ENCODE measurements around the gene COPS7B.

The COPS7B gene

DNA sequence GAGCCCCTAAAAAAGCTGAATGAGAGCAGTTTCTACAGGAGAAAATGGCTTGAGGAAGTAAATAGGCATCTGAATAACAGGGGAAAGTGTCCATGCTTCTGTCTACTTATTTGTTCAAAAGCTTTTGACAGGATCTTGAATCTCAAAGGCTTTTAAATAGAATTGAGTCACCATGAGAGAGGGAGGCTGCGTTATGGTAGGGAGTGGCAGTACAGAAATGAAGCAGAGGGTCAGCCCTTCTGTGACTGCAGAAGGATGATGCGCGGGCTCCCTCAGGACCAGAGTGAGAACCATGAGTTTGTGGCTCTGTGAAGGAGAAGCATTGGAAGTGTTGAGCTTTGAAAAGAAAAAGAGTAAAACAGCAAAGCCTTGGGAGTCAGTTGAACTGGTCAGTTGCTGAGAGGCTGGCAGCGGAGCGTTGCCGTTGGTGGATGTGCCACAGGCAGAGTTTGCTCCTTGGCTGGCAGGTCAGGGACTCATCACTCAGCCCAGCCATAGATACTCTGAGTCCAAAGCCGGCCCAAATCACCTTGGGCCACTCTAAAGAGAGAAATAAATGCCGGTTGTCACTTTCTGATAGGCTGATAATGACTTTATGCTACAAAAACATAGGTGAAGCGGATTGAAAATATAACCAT lies 17.4 kb downstream of the COPS7B start:
- CTCF ChIA-PET: no interaction called here
- Mint-ChIP-seq H3K4me3 (no peak overlapping the region), H3K9me3 (no peaks in the 10 kb centered on the region), H3K27ac (no peak overlapping the region), H3K36me3 (peaks cover 34% of the 10 kb centered on the region), H3K27me3 (no peaks in the 10 kb centered on the region), H3K4me1 (no peaks in the 10 kb centered on the region)
- DNase-seq: no peak

DNA sequence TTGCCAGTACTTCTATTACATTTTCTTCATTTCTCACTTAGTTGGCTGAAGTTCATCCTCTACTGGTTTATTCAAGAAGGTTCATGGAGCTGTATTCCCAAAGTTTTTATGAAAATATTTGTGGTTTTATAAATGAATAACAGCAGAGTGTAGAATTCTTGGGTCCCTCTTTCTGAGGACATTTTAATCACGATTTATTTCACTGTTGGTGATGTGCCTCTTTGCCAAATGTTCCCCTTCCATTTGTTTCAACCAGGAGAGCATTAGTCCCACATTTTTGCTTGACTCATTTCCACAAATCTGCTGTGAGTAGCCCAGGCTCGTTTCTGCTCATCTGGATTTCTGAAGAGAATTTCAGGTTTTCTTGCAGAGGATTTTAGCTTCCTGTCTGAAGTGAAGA lies 20.8 kb downstream of the COPS7B start:
- CTCF ChIA-PET: interaction anchor here (0.6 kb wide), 1 partner anchor 10 kb away, joined by 3 read pairs; no protein-coding TSS in a partner anchor
- no peaks in the 10 kb centered on the region for H3K27me3 Mint-ChIP-seq
- no peaks in the 10 kb centered on the region for H3K4me1 Mint-ChIP-seq
- H3K27ac Mint-ChIP-seq: no peak overlapping the region
- H3K4me3 Mint-ChIP-seq: no peak overlapping the region
- peaks cover 31% of the 10 kb centered on the region for H3K36me3 Mint-ChIP-seq
- no peak for DNase-seq
- H3K9me3 Mint-ChIP-seq: no peaks in the 10 kb centered on the region

DNA sequence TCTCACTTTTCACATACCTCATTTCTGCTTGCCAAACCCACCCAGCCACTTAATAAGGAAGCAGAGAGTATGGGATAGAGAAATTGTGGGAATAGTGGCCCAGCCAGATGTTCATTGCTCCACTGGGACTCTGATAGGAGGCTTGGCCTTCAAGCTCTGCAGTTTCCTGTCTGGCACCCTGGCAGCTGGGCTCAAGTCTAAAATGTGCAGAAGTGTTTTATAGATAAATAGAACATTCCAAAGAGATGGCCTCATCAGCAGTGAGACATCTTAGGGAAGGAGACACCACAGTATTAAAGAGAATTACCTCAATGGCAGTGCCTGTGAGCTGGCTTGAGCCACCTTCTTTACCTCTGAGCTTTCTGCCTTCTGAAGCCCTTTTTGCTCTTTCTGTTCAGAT lies 24.7 kb downstream of the COPS7B start:
- H3K27ac Mint-ChIP-seq: no peak overlapping the region
- no peaks in the 10 kb centered on the region for H3K9me3 Mint-ChIP-seq
- no peak overlapping the region for H3K4me3 Mint-ChIP-seq
- peaks cover 25% of the 10 kb centered on the region for H3K36me3 Mint-ChIP-seq
- no peak for DNase-seq
- H3K27me3 Mint-ChIP-seq: no peaks in the 10 kb centered on the region
- H3K4me1 Mint-ChIP-seq: no peaks in the 10 kb centered on the region
- CTCF ChIA-PET: interaction anchor here (1.4 kb wide), 1 partner anchor 15 kb away, joined by 5 read pairs; no protein-coding TSS in a partner anchor

DNA sequence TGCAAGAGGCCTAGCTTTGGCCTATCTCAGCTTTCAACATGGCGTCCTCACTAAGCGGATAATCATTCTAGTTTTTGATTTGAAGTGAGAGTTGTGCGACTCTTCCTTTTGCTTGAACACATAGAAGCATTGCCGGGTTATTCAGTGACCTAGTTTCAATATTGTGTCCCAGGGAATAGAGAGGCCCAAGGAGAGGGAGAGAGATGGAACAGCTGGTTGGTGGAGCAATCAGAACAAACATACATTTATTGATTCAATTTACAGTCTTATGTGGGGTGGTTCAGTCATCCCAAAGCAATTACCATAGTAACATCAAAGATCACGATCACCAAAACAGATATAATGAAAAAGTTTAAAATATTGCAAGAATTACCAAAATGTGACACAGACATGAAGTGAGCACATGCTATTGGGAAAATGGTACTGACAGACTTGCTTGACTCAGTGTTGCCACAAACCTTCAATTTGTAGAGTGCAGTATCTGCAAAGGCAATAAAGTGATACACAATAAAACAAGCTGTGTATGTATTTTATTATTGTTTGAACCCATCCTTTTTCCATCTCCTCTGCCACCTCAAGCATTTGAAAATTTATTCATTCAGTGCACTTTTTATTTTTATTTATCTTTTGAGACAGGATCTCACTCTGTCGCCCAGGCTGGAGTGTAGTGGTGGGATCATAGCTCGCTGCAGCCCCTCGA lies 30.2 kb downstream of the COPS7B start:
- Mint-ChIP-seq H3K36me3 (peaks cover 7% of the 10 kb centered on the region), H3K4me3 (no peak overlapping the region), H3K27me3 (no peaks in the 10 kb centered on the region), H3K9me3 (no peaks in the 10 kb centered on the region), H3K4me1 (no peaks in the 10 kb centered on the region), H3K27ac (no peak overlapping the region)
- CTCF ChIA-PET: no interaction called here
- DNase-seq: no peak

DNA sequence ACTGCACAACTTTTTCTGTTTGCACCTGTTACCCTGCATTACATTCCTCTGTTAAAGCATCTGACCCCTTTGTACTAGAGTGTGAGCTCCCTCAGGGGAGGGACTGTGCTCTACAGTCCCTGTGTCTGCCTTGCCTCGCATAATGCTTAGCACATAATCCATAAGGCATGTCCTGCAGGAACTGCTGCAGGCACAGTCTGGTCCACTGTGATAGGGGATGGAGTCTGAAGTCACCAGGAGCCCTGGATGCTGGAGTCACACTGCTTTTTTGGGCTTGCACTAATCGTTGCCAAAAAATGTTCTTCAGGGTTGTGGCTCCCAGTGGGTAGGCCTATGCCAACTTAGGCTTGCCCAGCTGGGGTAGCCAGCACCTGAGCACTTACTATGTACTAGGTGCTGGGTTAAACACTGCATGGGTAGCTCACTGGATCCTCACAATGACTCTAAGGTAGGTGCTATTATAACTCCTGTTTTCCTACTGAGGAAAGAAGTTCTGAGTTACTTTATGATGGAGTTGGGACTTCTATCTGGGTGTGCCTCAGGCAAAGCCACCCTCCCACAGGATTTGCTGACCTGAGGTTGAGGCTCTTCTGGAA lies 33.3 kb downstream of the COPS7B start:
- Mint-ChIP-seq H3K9me3 (no peaks in the 10 kb centered on the region), H3K27me3 (no peaks in the 10 kb centered on the region), H3K27ac (no peak overlapping the region), H3K4me3 (no peak overlapping the region), H3K36me3 (no peaks in the 10 kb centered on the region), H3K4me1 (no peaks in the 10 kb centered on the region)
- CTCF ChIA-PET: no interaction called here
- DNase-seq: no peak

DNA sequence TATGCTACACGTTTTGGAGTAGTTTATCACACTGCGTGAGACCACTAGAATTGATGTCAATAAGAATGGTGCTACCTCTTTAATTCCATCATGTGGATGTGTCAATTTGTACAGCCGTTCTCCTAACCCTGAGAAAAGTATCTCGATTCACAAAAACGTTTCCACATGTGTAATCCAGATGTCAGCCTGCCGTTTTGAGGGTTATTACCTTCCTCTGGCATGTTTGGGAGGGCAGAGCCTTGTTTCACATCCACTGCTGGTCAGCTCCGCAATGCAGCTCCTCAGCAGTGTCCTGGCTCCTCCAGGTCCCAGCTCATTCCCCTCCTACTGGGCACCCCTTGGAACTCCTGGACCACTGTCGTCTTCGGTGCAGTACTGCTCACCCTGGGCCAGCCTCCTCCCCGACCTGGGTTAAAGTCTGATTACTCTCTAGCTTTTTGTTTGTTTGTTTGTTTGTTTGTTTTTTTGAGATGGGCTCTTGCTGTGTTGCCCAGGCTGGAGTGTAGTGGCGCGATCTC lies 34.6 kb downstream of the COPS7B start:
- Mint-ChIP-seq H3K9me3 (peaks cover 1% of the 10 kb centered on the region), H3K27me3 (no peaks in the 10 kb centered on the region), H3K36me3 (no peaks in the 10 kb centered on the region), H3K27ac (no peak overlapping the region), H3K4me3 (no peak overlapping the region), H3K4me1 (no peaks in the 10 kb centered on the region)
- CTCF ChIA-PET: no interaction called here
- DNase-seq: no peak

DNA sequence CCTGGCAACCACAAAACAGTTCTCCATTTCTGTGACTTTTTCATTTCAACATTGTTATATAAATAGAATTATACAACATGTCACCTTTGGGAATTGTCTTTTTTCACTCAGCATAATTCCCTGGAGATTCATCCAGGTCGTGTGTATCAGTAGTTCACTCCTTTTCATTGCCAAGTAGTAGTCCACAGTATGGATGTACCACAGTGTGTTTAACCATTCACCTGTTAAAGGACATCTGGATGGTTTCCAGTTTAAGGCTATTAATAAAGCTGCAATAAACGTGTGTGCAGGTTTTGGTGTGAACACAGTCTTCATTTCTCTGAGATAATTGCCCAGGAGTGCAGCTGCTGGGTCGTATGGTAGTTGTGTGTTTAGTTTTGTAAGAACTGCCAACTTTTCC lies 35.7 kb downstream of the COPS7B start:
- no peak overlapping the region for H3K4me3 Mint-ChIP-seq
- H3K36me3 Mint-ChIP-seq: no peaks in the 10 kb centered on the region
- CTCF ChIA-PET: no interaction called here
- no peak overlapping the region for H3K27ac Mint-ChIP-seq
- H3K9me3 Mint-ChIP-seq: peaks cover 1% of the 10 kb centered on the region
- no peaks in the 10 kb centered on the region for H3K4me1 Mint-ChIP-seq
- no peaks in the 10 kb centered on the region for H3K27me3 Mint-ChIP-seq
- DNase-seq: no peak

DNA sequence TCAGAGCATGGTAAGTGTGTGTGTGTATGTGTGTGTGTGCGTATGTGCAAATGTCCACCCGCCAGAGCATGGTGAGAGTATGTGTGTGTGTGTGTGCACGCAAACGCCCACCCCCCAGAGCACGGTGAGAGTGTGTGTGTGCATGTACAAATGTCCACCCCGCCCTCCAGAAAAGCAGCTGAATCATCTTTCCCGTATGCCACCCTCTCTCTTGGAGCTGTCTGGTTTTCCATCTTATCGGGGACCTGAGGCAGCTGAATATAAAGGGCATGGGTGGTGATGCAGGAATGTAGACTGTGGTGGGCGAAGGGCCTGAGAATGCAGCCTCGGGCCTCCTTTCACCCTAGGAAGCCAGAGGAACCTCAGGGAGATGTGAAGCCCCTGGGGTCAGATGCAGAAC lies 66.9 kb downstream of the COPS7B start:
- DNase-seq: no peak
- CTCF ChIA-PET: interaction anchor here (1.2 to 1.5 kb wide), 2 partner anchors 24 to 52 kb away, joined by 3 read pairs; no protein-coding TSS in a partner anchor
- Mint-ChIP-seq H3K27me3 (peaks cover 21% of the 10 kb centered on the region), H3K9me3 (peaks cover 9% of the 10 kb centered on the region), H3K27ac (no peak overlapping the region), H3K4me1 (no peaks in the 10 kb centered on the region), H3K36me3 (no peaks in the 10 kb centered on the region), H3K4me3 (no peak overlapping the region)

DNA sequence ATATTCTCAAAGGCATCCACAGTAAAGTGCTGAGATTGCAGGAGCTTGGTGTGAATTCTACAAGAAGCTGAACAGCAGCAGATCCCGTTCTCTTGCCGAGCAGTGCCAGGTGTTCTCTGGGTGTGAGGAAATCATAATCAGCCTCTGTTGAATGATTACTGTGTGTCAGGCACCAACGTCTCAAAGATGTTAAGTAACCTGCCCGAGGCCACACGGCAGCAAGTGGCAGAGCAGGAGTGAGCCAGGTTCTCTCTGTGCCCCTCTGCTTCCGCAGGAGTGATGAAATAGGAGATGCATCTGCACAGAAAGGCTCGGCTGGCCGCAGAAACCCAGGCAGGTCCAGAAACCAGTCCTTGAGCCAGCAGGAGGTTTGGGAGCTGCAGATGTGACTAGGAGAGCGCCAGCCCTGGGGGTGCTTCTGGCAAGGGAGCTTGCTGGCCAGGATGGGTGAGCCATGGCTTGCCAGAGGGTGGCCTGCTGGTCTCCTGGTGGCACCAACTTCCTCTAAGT lies 68.4 kb downstream of the COPS7B start:
- H3K4me1 Mint-ChIP-seq: no peaks in the 10 kb centered on the region
- H3K9me3 Mint-ChIP-seq: no peaks in the 10 kb centered on the region
- CTCF ChIA-PET: no interaction called here

DNA sequence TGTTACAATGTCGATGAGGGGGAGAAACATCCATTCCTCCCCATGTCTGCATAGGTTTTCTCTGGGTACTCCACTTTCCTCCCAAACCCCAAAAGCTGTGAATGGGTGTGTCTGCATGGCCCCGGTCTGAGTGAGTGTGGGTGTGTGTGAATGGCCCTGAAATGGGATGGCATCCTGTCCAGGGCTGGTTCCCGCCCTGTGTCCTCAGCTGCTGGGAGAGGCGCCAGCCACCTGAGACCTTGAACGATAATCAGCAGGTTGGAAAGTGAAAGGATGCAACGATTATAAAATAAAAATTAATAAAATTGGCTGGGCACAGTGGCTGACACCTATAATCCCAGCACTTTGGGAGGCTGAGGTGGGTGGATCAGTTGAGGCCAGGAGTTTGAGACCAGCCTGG lies 70.7 kb downstream of the COPS7B start:
- Mint-ChIP-seq H3K4me3 (no peak overlapping the region), H3K36me3 (no peaks in the 10 kb centered on the region), H3K27ac (no peak overlapping the region), H3K4me1 (no peaks in the 10 kb centered on the region), H3K27me3 (peaks cover 10% of the 10 kb centered on the region), H3K9me3 (no peaks in the 10 kb centered on the region)
- CTCF ChIA-PET: no interaction called here
- no peak for DNase-seq

More for the DNA sequence above, 68.4 kb downstream of the COPS7B start:
- Mint-ChIP-seq H3K4me3 (no peak overlapping the region), H3K27me3 (peaks cover 25% of the 10 kb centered on the region), H3K27ac (no peak overlapping the region), H3K36me3 (no peaks in the 10 kb centered on the region)
- DNase-seq: no peak
